ENCODE results near the gene PRSS1.
"Not testable (repeated sequence)": the region's sequence is repeated elsewhere in the genome, so short reads cannot be mapped to it uniquely, and the experiment has no call there.

Gene PRSS1

DNA sequence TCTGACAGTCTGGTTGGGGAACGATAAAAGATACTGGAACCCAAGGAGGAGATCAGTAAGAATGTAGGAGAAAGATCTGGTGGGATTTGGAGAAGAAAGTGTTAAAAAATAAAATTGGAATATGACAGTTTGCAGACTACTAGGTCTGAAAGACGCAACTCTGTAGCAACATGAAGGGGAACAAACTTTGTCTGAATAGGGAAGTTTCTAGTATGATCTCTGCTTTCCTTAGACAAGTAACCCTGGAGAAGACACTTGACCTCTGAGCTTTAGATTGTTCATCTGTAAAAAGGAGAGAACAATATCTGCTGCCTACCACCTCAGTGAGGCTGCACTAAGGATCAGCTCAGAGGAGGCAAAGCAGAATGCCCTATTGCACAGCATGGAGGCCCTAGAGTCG, 3.0 kb upstream of the PRSS1 start:
- no peak for DNase-seq (ENCODE audit: low read depth in 3 of 3, low spot score in 1 of 3)

DNA sequence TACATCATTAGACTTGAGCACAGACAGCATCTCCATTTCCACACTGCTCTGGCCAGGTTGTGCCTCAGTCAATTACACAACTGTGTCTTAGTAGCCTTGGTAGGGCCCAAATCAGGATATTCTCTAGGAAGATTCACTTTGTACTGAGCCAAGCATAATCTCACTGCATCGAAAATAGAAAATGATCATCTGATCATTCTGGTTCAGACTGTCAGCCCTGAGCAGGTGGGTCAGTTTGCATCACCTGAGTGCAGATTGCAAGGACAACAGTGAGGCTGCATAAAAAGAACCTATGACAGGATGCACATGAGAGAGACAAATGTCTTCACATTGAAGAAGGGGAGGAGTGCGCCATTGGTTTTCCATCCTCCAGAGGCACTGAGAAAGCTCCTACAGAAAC, 862 bp upstream of the PRSS1 start:
- not testable (repeated sequence) for DNase-seq (ENCODE audit: low read depth in 3 of 3, low spot score in 1 of 3)

DNA sequence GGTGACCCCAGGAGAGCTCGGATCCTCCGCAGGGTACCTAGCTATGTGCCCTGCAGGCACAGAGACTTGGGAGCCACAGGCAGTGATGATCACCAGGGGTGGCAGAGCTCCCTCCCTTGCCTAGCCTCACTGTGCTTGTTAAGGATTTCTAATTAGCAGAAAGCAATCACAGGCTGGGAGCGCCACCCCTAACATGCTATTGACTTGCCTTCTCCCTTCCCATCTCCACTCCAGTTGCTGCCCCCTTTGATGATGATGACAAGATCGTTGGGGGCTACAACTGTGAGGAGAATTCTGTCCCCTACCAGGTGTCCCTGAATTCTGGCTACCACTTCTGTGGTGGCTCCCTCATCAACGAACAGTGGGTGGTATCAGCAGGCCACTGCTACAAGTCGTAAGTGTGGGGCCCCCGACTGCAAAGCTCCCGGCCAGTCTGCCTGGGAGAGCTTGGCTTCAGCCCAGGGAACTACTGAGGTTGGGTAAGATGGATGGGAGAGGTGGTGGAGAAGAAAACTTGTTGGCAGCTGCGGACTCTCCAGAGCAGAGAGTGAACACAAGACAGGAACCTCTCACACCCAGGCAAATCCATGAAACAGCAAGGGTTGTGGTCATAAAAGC, 1.2 kb downstream of the PRSS1 start:
- DNase-seq (ENCODE audit: low read depth in 3 of 3, low spot score in 1 of 3): no peak

DNA sequence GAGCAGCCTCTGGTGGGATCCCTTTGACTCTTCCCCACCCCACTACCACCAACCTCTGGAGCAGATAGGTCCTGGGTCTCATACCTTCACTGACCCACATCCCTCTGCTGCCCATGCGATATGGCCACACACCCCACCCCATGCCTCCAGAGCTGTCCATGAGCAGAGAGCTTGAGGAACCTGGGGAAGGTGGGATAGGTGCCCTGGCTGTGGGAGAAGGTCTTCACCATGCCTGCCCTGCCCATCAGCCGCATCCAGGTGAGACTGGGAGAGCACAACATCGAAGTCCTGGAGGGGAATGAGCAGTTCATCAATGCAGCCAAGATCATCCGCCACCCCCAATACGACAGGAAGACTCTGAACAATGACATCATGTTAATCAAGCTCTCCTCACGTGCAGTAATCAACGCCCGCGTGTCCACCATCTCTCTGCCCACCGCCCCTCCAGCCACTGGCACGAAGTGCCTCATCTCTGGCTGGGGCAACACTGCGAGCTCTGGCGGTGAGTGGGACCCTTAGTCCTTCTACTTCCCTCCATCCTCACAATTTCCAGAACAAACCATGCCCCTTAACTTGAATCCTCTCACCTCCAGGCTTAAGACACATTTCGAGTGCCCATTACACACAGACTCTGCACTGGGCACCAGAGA, 2.4 kb downstream of the PRSS1 start:
- not testable (repeated sequence) for DNase-seq (ENCODE audit: low read depth in 3 of 3, low spot score in 1 of 3)

DNA sequence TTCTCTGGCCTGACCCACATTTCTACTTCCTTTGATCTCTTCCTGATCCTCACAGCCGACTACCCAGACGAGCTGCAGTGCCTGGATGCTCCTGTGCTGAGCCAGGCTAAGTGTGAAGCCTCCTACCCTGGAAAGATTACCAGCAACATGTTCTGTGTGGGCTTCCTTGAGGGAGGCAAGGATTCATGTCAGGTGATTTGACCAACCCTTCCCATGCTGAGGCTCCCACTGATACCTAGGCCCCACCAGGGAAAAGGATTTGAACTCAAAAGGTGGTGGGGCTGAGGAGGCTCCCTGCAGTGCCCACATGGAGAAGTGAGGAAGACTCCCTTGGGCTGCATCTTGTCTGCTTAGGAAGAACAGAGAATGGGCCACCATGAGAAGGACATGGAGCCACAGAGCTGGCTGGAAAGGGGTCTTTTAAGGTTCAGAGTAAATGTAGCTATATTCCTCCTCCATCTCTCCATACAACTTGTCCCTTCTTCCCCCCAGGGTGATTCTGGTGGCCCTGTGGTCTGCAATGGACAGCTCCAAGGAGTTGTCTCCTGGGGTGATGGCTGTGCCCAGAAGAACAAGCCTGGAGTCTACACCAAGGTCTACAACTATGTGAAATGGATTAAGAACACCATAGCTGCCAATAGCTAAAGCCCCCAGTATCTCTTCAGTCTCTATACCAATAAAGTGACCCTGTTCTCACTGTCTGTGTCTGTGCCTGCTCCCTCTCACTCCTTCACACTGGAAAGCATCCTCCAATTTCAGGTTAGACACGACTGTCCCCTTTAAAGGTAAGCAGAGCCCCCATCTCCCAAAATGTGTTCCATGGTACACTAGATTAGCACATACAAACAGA, 3.3 kb downstream of the PRSS1 start:
- DNase-seq (ENCODE audit: low read depth in 3 of 3, low spot score in 1 of 3): no peak

DNA sequence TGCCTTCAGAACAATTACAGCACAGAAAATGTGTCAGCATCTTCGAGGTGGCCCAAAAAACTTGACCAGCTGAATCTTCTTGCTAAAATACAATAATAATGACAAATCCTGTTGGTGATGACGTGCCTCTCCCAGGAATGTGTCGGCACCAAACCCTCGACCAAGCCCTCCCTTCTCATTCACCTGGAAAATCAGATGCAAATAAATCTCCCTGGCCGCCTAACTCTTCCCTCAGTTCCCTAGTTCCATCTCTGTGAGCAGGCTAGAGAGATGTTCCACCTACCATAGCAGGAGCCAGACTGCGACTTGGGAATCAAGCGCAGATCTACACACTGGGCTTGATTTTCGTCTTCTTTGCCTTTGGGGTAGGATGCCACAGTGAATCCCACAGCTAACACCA, 4.1 kb downstream of the PRSS1 start:
- DNase-seq (ENCODE audit: low read depth in 3 of 3, low spot score in 1 of 3): no peak

DNA sequence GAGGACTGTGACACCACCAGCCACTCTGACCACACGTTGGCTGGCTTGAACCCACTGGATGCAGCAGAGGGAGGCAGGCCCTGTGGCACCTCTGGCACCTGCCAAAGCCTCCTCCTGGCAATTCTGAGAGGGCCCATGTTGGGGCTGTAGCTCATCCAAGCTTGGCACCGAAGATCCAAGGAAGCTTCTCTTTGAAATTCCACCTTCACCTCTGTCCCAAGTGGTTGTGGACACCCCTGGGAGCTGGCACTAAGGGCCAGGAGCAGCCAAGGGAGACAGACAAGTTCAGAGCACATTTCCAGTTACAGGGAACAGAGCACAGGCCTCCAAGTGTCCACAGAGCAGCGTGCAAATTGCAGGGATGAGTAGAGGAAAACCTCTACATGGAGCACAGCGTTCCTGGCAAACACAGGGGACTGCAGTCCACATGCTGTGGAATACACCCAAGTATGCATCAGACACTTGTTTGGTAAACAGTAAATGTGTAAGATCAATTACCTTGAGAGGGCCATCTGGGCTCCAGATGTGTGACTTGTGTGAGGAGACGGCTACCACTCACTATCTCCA, 4.7 kb downstream of the PRSS1 start:
- DNase-seq (ENCODE audit: low read depth in 3 of 3, low spot score in 1 of 3): not testable (repeated sequence)

DNA sequence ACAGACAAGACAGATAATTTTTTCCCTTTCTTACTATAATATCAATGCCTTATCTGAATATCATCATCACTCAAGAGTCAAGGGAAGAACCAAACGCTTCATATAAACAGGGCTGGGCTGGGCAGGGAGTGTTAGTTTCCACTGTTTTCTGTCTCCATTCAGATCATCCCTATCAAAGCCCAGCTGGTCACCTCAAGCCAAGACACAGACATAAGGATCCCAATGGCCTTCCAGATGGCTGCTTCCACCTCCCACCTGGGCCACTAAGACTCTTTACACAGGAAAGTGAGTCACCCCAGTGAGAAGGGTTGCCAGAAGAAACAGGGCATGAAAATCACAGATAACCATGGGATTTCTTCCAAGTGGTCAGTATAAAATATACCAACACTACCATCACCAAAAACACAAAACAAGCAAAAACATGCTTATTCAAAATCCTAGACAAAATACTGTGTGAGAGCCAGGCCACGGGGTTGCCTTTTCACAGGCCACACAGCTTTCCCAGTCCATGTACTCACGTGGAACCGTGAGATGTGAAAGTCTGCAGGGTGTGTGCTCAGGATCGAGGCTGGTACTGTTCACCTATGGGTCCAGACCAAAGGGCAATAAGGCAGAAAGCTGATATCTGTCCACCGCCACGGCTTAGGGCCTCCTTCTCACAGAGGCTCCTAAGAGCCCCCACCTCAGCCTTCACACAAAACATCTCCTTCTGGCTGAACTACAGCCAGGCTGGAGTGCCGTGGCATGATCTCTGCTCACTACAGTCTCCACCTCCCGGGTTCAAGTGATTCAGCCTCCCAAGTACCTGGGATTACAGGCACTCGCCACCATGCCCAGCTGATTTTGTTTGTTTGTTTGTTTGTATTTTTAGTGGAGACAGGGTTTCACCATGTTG, 5.7 kb downstream of the PRSS1 start:
- no peak for DNase-seq (ENCODE audit: low read depth in 3 of 3, low spot score in 1 of 3)

DNA sequence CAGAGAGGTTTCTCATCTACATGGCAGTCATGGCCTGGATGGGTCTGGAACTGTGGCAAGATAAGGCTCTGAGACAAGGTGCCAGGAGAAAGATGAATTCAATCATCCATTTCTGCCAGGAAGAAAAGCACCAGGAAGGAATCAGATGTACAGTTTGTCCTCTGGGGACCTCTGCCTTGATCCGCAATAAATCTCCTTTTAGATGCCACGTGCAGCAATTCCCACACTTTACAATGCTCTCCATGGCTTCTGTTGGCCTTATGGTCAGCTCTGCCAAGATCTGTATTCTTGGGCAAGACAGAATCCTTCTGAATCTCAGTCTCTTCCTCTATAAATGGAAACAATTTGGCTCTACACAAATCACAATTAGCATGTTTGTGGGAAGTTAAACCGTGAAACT, 9.0 kb downstream of the PRSS1 start:
- DNase-seq (ENCODE audit: low read depth in 3 of 3, low spot score in 1 of 3): not testable (repeated sequence)

DNA sequence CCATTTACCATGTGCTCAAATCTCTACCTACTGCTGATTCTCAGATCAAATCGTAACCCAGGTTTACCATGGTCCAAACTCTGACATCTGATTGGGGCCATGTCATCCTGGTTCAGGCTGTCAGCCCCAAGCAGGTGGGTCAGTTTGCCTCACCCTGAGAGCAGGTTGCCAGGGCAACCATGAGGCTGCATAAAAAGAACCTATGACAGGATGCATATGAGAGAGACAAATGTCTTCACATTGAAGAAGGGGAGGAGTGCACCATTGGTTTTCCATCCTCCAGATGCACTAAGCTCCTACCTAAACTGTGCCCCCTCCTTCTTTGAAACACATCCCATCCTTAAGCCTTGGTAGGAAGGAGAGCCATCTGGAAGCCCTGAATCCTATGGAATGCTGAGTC, 10.2 kb downstream of the PRSS1 start:
- DNase-seq (ENCODE audit: low read depth in 3 of 3, low spot score in 1 of 3): no peak

DNA sequence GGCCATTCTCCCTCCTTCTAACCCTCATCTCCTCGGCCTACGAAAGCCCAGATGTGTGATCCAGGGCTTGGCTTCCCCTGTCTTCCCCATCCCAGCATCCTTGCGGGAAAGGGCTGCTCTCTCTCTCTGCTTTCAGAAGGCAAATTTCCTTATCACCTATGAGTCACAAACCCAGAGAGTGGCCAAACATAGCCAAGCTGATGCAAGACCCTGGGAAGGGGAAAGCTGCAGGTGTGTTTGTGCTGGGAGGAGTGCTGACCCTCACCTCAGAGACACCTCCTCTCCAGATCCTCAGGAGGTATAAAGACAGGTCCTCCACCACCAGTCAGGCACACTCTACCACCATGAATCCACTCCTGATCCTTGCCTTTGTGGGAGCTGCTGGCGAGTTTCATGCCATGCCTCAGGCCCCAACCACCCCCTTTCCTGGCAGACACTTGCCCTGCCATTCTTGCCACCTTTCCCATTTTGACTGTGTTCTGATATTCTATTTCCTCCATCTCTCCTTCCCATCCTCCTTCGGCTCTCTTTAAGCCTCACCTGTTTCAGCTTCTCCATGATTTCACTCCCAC, 10.9 kb downstream of the PRSS1 start:
- no peak for DNase-seq (ENCODE audit: low read depth in 3 of 3, low spot score in 1 of 3)

DNA sequence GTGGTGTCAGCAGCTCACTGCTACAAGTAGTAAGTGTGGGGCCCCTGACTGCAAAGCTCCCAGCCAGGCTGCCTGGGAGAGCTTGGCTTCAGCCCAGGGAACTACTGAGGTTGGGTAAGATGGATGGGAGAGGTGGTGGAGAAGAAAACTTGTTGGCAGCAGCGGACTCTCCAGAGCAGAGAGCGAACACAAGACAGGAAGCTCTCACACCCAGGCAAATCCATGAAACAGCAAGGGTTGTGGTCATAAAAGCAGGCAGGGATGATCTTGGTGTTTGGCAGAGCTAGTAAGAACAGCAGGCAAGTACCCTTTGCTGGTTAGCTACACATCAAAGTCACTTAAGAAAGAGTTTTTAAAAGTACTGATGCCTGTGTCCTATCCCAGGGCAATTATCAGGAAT, 12.3 kb downstream of the PRSS1 start:
- not testable (repeated sequence) for DNase-seq (ENCODE audit: low read depth in 3 of 3, low spot score in 1 of 3)

DNA sequence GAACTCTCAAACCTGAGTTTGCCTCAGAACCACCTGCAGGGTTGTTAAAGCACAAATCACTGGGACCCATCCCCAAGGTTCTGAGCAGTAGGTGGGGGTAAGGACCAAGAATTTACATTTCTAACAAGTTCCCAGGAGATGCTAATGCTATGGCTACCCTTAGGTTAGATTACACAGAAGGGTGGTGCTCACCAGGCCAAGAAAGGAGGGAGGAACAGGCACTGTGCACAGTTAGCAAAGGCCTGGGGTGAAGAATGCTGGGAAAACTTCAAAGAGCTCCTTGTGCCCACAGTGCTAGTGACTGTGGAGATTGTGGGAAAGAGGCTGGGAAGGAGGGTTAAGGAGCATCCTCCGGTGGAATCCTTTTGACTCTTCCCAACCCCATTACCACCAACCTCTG, 12.8 kb downstream of the PRSS1 start:
- no peak for DNase-seq (ENCODE audit: low read depth in 3 of 3, low spot score in 1 of 3)

DNA sequence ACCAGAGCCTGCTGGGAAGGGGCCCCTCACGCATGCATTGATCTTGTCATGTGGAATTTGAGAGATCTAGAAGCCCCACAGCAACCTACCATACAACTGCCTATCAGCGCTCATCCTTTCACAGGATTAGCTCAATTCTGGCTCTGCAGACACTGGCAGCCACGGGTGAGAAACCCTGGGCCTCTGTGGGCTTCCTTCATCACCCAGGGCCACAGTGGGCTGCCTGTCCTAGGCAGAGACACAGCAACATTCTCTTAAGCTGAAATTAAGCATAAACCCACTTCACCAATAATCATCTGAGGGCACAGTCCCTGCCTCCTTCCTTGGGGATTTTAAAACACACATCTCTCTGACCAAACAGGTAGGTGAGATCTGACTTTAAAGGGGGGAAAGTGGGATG, 18.2 kb downstream of the PRSS1 start:
- DNase-seq (ENCODE audit: low read depth in 3 of 3, low spot score in 1 of 3): no peak

DNA sequence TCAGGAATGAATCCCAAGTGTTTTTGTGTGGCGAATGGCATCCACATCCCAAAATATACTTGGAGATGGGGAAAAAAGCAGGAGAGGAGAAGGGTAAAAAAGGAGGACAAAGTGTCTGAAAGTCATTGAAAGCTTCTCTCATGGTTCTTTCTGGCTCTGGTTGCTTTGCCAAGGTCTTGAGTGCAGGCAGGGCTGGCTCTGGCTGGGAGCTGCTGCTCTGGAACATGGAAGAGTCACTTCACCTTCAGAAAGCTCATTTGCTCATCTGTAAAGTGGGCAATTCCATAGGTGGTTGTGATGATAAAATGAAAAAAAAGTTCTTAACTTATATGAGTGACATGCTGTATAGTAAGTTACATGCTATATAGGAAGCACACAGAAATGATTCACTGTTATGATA, 18.6 kb downstream of the PRSS1 start:
- no peak for DNase-seq (ENCODE audit: low read depth in 3 of 3, low spot score in 1 of 3)

DNA sequence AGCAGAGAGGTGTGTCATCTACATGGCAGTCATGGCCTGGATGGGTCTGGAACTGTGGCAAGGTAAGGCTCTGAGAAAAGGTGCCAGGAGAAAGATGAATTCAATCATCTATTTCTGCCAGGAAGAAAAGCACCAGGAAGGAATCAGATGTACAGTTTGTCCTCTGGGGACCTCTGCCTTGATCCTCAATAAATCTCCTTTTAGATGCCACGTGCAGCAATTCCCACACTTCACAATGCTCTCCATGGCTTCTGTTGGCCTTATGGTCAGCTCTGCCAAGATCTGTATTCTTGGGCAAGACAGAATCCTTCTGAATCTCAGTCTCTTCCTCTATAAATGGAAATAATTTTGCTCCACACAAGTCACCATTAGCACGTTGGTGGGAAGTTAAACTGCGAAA, 19.6 kb downstream of the PRSS1 start:
- not testable (repeated sequence) for DNase-seq (ENCODE audit: low read depth in 3 of 3, low spot score in 1 of 3)

DNA sequence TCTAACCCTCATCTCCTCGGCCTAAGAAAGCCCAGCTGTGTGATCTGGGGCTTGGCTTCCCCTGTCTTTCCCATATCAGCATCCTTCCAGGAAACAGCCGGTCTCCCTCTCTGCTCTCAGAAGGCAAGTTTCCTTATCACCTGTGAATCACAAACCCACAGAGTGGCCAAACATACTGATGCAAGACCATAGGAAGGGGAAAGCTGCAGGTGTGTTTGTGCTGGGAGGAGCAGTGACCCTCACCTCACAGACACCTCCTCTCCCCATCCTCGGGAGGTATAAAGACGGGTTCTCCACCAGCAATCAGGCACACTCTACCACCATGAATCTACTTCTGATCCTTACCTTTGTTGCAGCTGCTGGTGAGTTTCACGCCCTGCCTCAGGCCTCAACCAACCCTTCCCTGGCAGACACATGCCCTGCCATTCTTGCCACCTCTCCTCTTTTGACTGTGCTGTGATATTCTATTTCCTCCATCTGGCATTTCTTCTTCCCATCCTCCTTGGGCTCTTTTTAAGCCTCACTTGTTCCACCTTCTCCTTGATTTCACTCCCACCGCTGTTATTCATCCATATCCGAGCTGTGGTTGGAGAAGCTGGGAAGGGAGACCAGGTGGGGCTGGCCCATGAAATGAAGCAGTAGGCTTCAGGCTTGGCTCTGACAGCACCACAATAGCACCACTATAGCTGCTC, 21.5 kb downstream of the PRSS1 start, which contains the start of gene PRSS2:
PRSS2 (plus strand) TSS at position 310 of the 692 bp plus-strand sequence; CDS start at position 323, 13 bp downstream.
- no peak for DNase-seq (ENCODE audit: low read depth in 3 of 3, low spot score in 1 of 3)

DNA sequence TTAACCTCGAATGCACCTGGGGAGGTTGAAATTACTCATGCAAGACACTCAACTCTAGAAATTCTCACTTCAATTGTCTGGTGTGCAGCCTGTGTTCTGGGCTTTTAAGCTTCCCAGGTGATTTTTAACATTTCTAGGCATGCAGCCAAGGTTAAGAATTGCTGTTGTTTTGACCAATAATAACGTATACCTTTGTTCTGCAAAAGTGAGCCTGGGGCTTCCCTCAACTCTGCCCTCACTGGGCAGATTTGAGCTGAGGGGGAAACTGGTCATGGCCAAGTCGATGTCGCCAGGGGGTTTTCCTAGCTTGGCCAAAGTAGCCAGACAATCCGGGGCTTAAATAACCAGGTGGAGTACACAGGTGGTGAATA, 22.1 kb downstream of the PRSS1 start:
- no peak for DNase-seq (ENCODE audit: low read depth in 3 of 3, low spot score in 1 of 3)

DNA sequence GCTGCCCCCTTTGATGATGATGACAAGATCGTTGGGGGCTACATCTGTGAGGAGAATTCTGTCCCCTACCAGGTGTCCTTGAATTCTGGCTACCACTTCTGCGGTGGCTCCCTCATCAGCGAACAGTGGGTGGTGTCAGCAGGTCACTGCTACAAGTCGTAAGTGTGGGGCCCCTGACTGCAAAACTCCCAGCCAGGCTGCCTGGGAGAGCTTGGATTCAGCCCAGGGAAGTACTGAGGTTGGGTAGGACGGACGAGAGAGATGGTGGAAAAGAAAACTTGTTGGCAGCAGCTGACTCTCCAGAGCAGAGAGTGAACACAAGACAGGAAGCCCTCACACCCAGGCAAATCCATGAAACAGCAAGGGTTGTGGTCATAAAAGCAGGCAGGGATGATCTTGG, 22.8 kb downstream of the PRSS1 start:
- DNase-seq (ENCODE audit: low read depth in 3 of 3, low spot score in 1 of 3): no peak

DNA sequence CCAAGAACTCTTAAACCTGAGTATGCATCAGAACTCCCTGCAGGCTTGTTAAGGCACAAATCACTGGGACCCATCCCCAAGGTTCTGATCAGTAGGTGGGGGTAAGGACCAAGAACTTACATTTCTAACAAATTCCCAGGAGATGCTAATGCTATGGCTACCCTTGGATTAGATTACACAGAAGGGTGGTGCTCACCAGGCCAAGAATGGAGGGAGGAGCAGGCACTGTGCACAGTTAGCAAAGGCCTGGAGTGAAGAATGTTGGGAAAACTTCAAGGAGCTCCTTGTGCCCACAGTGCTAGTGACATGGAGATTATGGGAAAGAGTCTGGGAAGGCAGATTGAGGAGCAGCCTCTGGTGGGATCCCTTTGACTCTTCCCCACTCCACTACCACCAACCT, 23.4 kb downstream of the PRSS1 start:
- DNase-seq (ENCODE audit: low read depth in 3 of 3, low spot score in 1 of 3): no peak
